Kidney epithelial cell (primary cell): Measurements from ENCODE around the gene CCNQ. TPM values are rescaled to one million over a fixed set of nuclear protein-coding genes. Genes with fewer than 3 reads are reported as not detected.

ENCODE experiments used
- DNase-seq: peaks from one replicate; pipeline ENCODE4 v3.0.0-alpha.2; 2010; ENCODE audit warnings: low read depth
- H3K27me3 ChIP-seq: 2 replicates; pipeline ENCODE4 v1.6.0; 2011; ENCODE audit warnings: low read length; ENCODE audit not compliant: control insufficient read depth, insufficient read depth
- H3K36me3 ChIP-seq: 2 replicates; pipeline ENCODE4 v1.5.1; 2011; ENCODE audit warnings: low read length; ENCODE audit not compliant: control insufficient read depth, insufficient read depth
- H3K4me3 ChIP-seq: 2 replicates; pipeline ENCODE4 v1.5.1; 2011; ENCODE audit warnings: low read depth, mild to moderate bottlenecking, control low read depth, low read length
- total RNA-seq: library from RNA; depleted of rRNA; stranded (reverse); fragments of >200 nt; gene quantifications from 2 replicates; pipeline ENCODE4 v1.2.3, GENCODE V29; 2015
- TF ChIP-seq, protein P1 (sequence below): IDR thresholded peaks from 2 replicates; pipeline ENCODE4 v1.5.1; 2011; ENCODE audit warnings: mild to moderate bottlenecking, moderate library complexity, low read length, control low read depth, inconsistent platforms; ENCODE audit not compliant: insufficient read depth, poor library complexity, severe bottlenecking

Gene CCNQ
- total RNA-seq, 1 donor from 2014 or later: 29.3 TPM

DNA sequence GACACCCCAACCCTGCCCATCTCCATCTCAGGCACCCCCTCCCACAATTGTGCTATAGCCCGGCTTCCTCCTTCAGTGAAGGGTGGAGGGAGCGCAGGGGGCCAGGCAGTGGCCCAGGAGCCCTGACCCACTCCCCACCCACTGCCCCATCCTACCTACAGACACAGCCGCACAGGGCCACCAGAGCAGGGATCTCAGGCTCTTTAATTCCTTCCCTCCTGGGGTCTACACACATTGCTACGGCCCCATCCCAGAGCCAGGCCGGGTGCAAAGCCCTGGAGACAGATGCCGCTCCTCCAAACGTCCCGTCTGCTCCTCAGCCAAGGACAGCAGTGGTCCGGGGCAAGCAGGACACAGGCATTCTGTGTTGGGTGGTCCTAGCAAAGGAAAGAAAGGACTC, 35.3 kb upstream of the CCNQ start:
- Histone ChIP-seq H3K4me3 (no peak overlapping the region), H3K27me3 (peaks cover 14% of the 10 kb centered on the region), H3K36me3 (no peaks in the 10 kb centered on the region)
- no peak for DNase-seq
- TF ChIP-seq, protein P1, sequence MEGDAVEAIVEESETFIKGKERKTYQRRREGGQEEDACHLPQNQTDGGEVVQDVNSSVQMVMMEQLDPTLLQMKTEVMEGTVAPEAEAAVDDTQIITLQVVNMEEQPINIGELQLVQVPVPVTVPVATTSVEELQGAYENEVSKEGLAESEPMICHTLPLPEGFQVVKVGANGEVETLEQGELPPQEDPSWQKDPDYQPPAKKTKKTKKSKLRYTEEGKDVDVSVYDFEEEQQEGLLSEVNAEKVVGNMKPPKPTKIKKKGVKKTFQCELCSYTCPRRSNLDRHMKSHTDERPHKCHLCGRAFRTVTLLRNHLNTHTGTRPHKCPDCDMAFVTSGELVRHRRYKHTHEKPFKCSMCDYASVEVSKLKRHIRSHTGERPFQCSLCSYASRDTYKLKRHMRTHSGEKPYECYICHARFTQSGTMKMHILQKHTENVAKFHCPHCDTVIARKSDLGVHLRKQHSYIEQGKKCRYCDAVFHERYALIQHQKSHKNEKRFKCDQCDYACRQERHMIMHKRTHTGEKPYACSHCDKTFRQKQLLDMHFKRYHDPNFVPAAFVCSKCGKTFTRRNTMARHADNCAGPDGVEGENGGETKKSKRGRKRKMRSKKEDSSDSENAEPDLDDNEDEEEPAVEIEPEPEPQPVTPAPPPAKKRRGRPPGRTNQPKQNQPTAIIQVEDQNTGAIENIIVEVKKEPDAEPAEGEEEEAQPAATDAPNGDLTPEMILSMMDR: no peak

DNA sequence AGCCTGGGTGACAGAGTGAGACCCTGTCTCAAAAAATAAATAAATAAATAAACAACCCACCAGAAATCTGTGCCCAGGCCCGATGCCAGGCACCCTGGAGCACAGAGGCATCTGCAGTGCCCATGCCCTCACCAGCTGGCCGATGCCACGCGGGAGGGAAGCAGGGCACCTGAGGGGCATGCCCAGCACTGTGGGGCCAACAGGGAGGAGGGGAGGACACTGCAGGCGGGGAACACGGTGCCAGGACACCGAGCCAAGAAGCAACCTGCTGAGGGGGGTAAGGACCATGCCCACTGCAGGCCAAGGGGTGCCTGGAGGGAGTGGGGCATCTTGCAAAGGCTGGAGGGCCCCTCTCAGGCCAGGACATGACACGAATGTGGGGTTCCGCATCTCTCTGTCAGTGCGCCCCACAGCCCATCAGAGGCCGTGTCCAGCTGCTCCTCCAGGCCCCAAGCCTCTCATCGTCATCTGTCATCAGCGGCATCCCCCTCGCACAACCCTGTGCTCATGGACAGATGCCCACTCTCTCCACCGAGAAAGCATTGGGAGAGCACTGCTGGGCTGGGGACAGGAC, 34.8 kb upstream of the CCNQ start:
- peaks cover 16% of the 10 kb centered on the region for H3K27me3 ChIP-seq
- H3K36me3 ChIP-seq: no peaks in the 10 kb centered on the region
- H3K4me3 ChIP-seq: no peak overlapping the region
- TF ChIP-seq, protein P1: no peak
- DNase-seq: no peak

DNA sequence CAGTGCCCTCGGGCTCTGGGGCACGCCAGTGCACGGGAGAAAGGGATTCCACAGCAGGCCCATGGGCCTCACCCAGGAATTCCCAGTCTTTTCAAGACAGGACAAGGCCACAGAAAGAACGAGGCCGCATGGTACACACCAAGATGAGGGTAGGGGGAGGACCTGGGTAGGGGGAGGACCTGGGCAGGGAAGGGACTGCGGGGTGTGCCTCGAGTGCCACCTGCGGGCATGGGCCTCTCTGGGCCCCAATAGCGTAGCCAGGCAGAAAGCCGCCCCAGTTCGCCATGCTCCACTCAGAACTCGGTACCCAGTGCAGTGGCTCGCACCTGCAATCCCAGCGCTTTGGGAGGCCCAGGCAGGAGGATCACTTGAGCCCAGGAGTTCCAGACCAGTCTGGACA, 34.1 kb upstream of the CCNQ start:
- TF ChIP-seq, protein P1: no peak
- H3K27me3 ChIP-seq: peaks cover 13% of the 10 kb centered on the region
- H3K36me3 ChIP-seq: no peaks in the 10 kb centered on the region
- DNase-seq: no peak
- no peak overlapping the region for H3K4me3 ChIP-seq

DNA sequence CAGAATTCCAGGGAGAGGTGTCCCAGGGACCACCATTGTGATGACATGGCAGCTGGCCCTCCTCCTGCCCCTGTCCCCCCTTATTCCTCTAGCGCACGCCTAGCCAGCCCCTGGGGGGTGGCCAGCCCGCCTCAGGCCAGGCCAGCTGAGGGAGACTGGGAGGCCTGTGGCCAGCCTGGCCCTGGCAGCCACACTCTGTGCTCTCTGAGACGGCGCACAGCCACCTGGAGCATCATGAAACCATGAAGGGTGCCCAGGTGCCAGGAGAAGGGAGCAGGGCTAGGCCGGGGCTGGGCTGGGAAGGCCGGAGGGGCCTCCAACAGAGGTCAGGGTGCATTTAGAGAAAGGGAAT, 33.6 kb upstream of the CCNQ start:
- TF ChIP-seq, protein P1: no peak
- H3K4me3 ChIP-seq: no peak overlapping the region
- H3K36me3 ChIP-seq: no peaks in the 10 kb centered on the region
- peaks cover 13% of the 10 kb centered on the region for H3K27me3 ChIP-seq
- DNase-seq: no peak

DNA sequence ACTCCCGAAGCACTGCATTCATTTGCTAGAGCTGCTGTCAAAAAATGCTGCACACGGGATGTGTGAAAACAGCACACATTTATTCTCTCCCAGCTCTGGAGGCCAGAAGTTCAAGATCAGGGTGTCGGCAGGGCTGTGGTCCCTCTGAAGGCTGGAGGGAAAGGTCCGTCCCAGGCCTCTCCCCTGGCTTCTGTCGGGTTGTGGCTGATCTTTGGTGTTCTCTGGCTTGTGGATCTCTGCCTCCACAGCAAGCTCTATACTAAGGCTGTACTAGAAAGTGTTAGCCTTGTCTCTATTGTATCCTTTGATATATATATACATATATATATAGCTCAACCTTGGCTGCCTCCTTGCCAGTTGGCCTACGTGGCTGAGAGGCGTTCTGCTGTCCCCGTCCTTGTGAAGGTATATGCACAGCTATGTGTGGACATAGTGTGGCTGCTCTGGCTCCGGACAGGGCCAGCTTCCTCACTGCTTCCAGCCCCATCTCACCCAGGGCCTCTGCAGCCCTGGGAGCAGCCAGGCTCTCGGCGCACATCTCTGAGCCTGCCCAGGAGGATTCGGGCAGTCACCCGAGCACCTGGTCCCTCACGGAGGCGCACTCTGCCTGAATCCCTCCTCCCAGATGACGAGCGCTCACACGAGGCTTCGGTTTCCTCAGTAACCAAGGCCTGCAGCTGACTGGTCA, 33.1 kb upstream of the CCNQ start:
- DNase-seq: no peak
- no peak overlapping the region for H3K4me3 ChIP-seq
- no peaks in the 10 kb centered on the region for H3K36me3 ChIP-seq
- peaks cover 13% of the 10 kb centered on the region for H3K27me3 ChIP-seq
- TF ChIP-seq, protein P1: no peak

DNA sequence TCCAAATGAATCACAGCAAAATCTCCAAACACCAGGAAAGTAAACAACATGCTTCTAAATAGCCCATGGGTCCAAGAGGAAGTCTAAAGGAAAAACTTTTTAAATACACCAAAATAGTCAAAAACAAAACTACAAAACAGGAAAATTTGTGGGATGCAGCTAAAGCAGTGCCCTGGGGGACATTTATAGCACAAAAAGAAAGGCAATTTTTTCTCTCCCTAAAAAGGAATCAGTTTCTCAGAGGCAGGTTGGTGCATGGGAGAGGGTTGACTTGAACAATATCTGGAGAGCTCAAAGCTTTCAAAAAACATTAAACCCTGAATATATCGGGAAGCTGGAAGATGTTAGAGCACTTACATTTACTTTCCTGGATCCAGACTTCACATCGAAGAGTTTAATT, 32.4 kb upstream of the CCNQ start:
- peaks cover 11% of the 10 kb centered on the region for H3K27me3 ChIP-seq
- TF ChIP-seq, protein P1: no peak
- no peak overlapping the region for H3K4me3 ChIP-seq
- DNase-seq: no peak
- no peaks in the 10 kb centered on the region for H3K36me3 ChIP-seq
